PC-3 (cell line): ENCODE measurements around the gene TM4SF18. TPM values are rescaled to one million over a fixed set of nuclear protein-coding genes. Genes with fewer than 3 reads are reported as not detected.

Source experiments
- ATAC-seq: fragments of 200-7000 bp; cut with Tn5 transposase; 2 replicates; pipeline ENCODE4 v1.9.1; 2020; ENCODE audit warnings: mild to moderate bottlenecking, moderate library complexity
- BruUV-seq: library from RNA; stranded (reverse); fragments of 400-500 nt; replicated peaks from 2 replicates; lab custom pipeline; 2021; lab: Mats Ljungman, UMichigan
- CTCF ChIA-PET: fragments of 300-600 bp; sonication (Branson Sonifier 250); formaldehyde crosslinking; loops from one replicate; lab custom pipeline; 2022; ENCODE audit warnings: antibody characterized with exemption; lab: Charles Lee
- POLR2A ChIA-PET: fragments of 300-600 bp; sonication (Branson Sonifier 250); formaldehyde crosslinking; loops from one replicate; lab custom pipeline; 2022; ENCODE audit warnings: antibody characterized with exemption; ENCODE audit not compliant: unreplicated experiment; lab: Charles Lee
- DNase-seq: peaks from one replicate; pipeline ENCODE4 v3.0.0-alpha.2; 2015
- H2AFZ ChIP-seq: fragments of 300-600 bp; sonication (generic); 2 replicates; pipeline ENCODE4 v1.6.0; 2016; ENCODE audit warnings: antibody characterized with exemption, low read length
- H3F3A ChIP-seq: fragments of 300-600 bp; sonication (generic); one replicate; pipeline ENCODE4 v1.6.0; 2017; ENCODE audit warnings: antibody characterized with exemption, low read length, control low read depth, mild to moderate bottlenecking; ENCODE audit not compliant: unreplicated experiment
- H3K27ac ChIP-seq: fragments of 300-600 bp; sonication (generic); 2 replicates; pipeline ENCODE4 v1.5.1; 2016; ENCODE audit warnings: mild to moderate bottlenecking, low read length
- H3K27me3 ChIP-seq: fragments of 300-600 bp; sonication (generic); 2 replicates; pipeline ENCODE4 v1.6.1; 2016; ENCODE audit warnings: low read length, mixed read lengths
- H3K36me3 ChIP-seq: fragments of 300-600 bp; sonication (generic); 2 replicates; pipeline ENCODE4 v1.6.1; 2016; ENCODE audit warnings: low read depth, mixed run types, low read length, mixed read lengths
- H3K4me1 ChIP-seq: fragments of 300-600 bp; sonication (generic); 2 replicates; pipeline ENCODE4 v1.5.1; 2016; ENCODE audit warnings: low read length; ENCODE audit not compliant: insufficient read depth
- H3K4me2 ChIP-seq: fragments of 300-600 bp; sonication (generic); 2 replicates; pipeline ENCODE4 v1.6.0; 2016; ENCODE audit warnings: low read length
- H3K4me3 ChIP-seq: fragments of 300-600 bp; sonication (generic); 2 replicates; pipeline ENCODE4 v1.5.1; 2016; ENCODE audit warnings: mild to moderate bottlenecking, low read length, mixed read lengths
- H3K79me2 ChIP-seq: fragments of 300-600 bp; sonication (generic); 2 replicates; pipeline ENCODE4 v1.6.1; 2017; ENCODE audit warnings: low read length, mixed read lengths
- H3K9ac ChIP-seq: fragments of 300-600 bp; sonication (generic); 2 replicates; pipeline ENCODE4 v1.6.0; 2016; ENCODE audit warnings: mild to moderate bottlenecking, low read length
- H3K9me2 ChIP-seq: fragments of 300-600 bp; sonication (generic); replicated peaks from 2 replicates; pipeline ENCODE4 v1.6.1; 2016; ENCODE audit warnings: mixed run types, low read length, mixed read lengths
- H3K9me3 ChIP-seq: fragments of 300-600 bp; sonication (generic); 2 replicates; pipeline ENCODE4 v1.6.1; 2016; ENCODE audit warnings: low read length, mixed read lengths
- H4K20me1 ChIP-seq: fragments of 300-600 bp; sonication (generic); 2 replicates; pipeline ENCODE4 v1.6.1; 2016; ENCODE audit warnings: low read length, mixed read lengths
- CTCF ChIP-seq: fragments of 300-600 bp; sonication (generic); conservative IDR thresholded peaks from 2 replicates; pipeline ENCODE4 v1.5.1; 2017; ENCODE audit warnings: antibody characterized with exemption, low read depth, mild to moderate bottlenecking, low read length
- EZH2 ChIP-seq: fragments of 300-600 bp; sonication (generic); IDR thresholded peaks from one replicate; pipeline ENCODE4 v1.6.1; 2017; ENCODE audit warnings: antibody characterized with exemption, mild to moderate bottlenecking, low read length; ENCODE audit not compliant: unreplicated experiment
- EZH2phosphoT487 ChIP-seq: fragments of 300-600 bp; sonication (generic); IDR thresholded peaks from 2 replicates; pipeline ENCODE4 v1.6.1; 2018; ENCODE audit warnings: mild to moderate bottlenecking, antibody characterized with exemption, low read length, borderline replicate concordance
- intact Hi-C: fragments of 100-400 bp; cut with micrococcal nuclease; formaldehyde crosslinking; loops from 2 replicates; pipeline ENCODE4 v1.9.0; 2023
- total RNA-seq: library from RNA; depleted of rRNA; stranded (reverse); fragments of >200 nt; gene quantifications from 2 replicates; pipeline ENCODE4 v1.2.3, GENCODE V29; 2014

TM4SF18 gene
- total RNA-seq, 1 experiment from 2014 or later, result 0.40 TPM

DNA sequence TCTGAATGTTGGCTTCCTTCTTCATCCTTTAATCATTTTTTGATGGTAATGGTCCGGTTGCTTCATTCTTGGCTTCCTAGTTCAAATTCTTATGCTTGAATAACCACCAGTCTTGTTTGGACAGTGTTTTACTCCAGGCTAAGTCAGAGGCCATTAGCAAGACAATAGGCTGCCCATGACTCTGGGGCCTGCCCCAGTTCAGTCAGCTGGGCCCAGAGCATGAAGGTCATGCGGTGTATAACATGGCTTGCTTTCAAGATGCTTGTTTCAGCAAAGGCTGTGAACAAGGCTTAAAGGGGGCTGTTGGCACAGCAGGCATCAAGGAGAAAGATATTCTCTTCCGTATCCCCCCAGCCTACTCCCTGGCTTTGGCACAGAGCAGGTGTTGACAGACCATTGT, 13.7 kb downstream of the TM4SF18 start:
- no peak for ATAC-seq
- H3F3A ChIP-seq, result no peaks in the 10 kb centered on the region
- no TSS peak for BruUV-seq
- no peak overlapping the region for H2AFZ ChIP-seq
- intact Hi-C loops, result no loop called here
- H3K9ac ChIP-seq, result no peak overlapping the region
- H3K4me1 ChIP-seq, result peaks cover 24% of the 10 kb centered on the region
- no peak for DNase-seq
- H3K36me3 ChIP-seq, result no peaks in the 10 kb centered on the region
- no peak overlapping the region for H3K27ac ChIP-seq
- H3K4me2 ChIP-seq, result no peak overlapping the region
- POLR2A ChIA-PET, result no interaction called here
- H3K9me3 ChIP-seq, result no peaks in the 10 kb centered on the region
- no peaks in the 10 kb centered on the region for H3K27me3 ChIP-seq
- H4K20me1 ChIP-seq, result no peaks in the 10 kb centered on the region
- H3K79me2 ChIP-seq, result no peaks in the 10 kb centered on the region
- no peak overlapping the region for H3K4me3 ChIP-seq
- TF ChIP-seq CTCF (no peak), EZH2 (no peak)
- H3K9me2 ChIP-seq, result no peaks in the 10 kb centered on the region; the same call in 1 of the 2 replicates
- CTCF ChIA-PET, result no interaction called here

- H3K79me2 ChIP-seq, result no peaks in the 10 kb centered on the region
- BruUV-seq, result no TSS peak
- H3F3A ChIP-seq, result no peaks in the 10 kb centered on the region
- ATAC-seq (no peak), DNase-seq (no peak)
- H4K20me1 ChIP-seq, result no peaks in the 10 kb centered on the region
- POLR2A ChIA-PET, result no interaction called here
- no peak overlapping the region; the same call in 1 of the 2 replicates for H3K9ac ChIP-seq
- peak overlapping the region; percentile 43 for H2AFZ ChIP-seq
- H3K27ac ChIP-seq, result peak overlapping the region; percentile 75
- no peaks in the 10 kb centered on the region for H3K36me3 ChIP-seq
- no peaks in the 10 kb centered on the region for H3K27me3 ChIP-seq
- H3K4me2 ChIP-seq, result peak overlapping the region; percentile 53
- CTCF ChIA-PET, result no interaction called here
- H3K4me1 ChIP-seq, result peaks cover 28% of the 10 kb centered on the region
- no peak overlapping the region for H3K4me3 ChIP-seq
- no peaks in the 10 kb centered on the region for H3K9me3 ChIP-seq
- TF ChIP-seq EZH2phosphoT487, result no peak
- no peak for TF ChIP-seq CTCF
- TF ChIP-seq EZH2, result no peak
- intact Hi-C loops, result no loop called here
- H3K9me2 ChIP-seq, result no peaks in the 10 kb centered on the region; the same call in 1 of the 2 replicates
Observed at GRCh38 chr3:149317072-149317471, 16.4 kb downstream of the TM4SF18 start.

DNA sequence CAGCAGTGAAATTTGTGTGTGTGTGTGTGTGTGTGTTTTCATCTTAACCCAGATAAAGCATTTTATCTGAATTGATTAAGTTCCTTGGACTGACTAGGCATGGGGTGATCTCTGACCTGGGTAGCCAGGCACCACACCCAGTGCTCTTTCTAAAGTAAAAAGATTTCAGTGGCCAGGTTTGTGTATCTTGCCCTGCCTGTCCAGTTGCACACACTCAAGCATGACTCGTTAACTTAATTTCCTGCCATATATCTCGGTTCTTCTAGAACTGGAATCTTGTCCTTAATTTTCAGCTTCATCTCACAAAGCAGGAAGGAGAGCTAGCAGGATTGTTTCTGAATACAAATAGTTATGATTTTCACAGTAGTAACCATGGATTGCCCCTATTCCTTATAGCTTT, 17.0 kb downstream of the TM4SF18 start:
- H3K4me3 ChIP-seq, result no peak overlapping the region
- TF ChIP-seq EZH2phosphoT487, result no peak
- no peak for TF ChIP-seq EZH2
- TF ChIP-seq CTCF, result no peak
- DNase-seq (peak; percentile 54), ATAC-seq (peak; percentile 63)
- H3K9me2 ChIP-seq, result no peaks in the 10 kb centered on the region; the same call in 1 of the 2 replicates
- no peaks in the 10 kb centered on the region for H3K36me3 ChIP-seq
- no peaks in the 10 kb centered on the region for H3F3A ChIP-seq
- H3K9ac ChIP-seq, result peak overlapping the region; percentile 15; the same call in 1 of the 2 replicates
- no peaks in the 10 kb centered on the region for H3K27me3 ChIP-seq
- H3K79me2 ChIP-seq, result no peaks in the 10 kb centered on the region
- H4K20me1 ChIP-seq, result no peaks in the 10 kb centered on the region
- no peaks in the 10 kb centered on the region for H3K9me3 ChIP-seq
- BruUV-seq, result no TSS peak
- peaks cover 28% of the 10 kb centered on the region for H3K4me1 ChIP-seq
- ChIA-PET CTCF (no interaction called here), POLR2A (interaction anchor here (0.7 kb wide), 1 partner anchor 13 kb away, joined by 5 read pairs; no protein-coding TSS in a partner anchor)
- intact Hi-C loops, result no loop called here
- peak overlapping the region; percentile 43 for H2AFZ ChIP-seq
- peak overlapping the region; percentile 53 for H3K4me2 ChIP-seq
- H3K27ac ChIP-seq, result peak overlapping the region; percentile 75
